ENCODE measurements around the gene COX7A2.

DNA sequence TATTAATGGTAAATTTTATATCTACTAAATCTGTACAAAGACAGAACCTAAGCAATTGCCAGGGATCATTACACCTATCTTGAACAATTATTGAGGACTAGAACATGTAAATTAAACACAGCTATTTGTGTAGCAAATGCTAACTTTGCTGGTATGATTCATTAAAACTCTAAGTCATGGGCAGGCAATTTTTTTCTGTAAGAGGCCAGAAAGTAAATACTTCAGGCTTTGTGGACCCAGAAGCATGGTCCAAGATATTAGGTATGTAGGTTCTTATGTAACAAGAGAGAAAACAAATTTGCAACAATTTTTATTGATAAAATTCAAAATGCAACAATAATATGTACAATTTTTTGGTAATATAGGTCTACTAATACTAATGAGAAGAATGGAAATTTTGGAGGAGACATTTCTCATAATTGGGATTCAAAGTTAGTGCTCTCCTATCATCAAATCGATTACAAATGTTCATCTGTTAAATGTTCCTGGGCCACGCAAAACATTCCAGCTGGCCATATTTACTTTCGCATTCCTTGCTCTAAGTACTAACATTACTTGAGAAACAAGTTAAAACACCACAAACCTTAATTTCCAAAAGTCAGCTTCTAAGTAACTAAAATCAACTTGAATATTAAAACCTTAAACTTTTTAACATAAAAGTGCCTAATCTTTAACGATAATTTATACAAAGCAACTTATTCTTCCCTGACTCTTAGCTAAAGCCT lies 36.7 kb upstream of the COX7A2 start:
- TF ChIP-seq, protein P1, sequence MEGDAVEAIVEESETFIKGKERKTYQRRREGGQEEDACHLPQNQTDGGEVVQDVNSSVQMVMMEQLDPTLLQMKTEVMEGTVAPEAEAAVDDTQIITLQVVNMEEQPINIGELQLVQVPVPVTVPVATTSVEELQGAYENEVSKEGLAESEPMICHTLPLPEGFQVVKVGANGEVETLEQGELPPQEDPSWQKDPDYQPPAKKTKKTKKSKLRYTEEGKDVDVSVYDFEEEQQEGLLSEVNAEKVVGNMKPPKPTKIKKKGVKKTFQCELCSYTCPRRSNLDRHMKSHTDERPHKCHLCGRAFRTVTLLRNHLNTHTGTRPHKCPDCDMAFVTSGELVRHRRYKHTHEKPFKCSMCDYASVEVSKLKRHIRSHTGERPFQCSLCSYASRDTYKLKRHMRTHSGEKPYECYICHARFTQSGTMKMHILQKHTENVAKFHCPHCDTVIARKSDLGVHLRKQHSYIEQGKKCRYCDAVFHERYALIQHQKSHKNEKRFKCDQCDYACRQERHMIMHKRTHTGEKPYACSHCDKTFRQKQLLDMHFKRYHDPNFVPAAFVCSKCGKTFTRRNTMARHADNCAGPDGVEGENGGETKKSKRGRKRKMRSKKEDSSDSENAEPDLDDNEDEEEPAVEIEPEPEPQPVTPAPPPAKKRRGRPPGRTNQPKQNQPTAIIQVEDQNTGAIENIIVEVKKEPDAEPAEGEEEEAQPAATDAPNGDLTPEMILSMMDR (IDR thresholded peaks at IDR 0.05): no peak
- no peak for TF ChIP-seq POLR2A (IDR thresholded peaks at IDR 0.05)
- no peak for TF ChIP-seq POLR2AphosphoS5 (IDR thresholded peaks at IDR 0.05)
- no peak for TF ChIP-seq EP300 (IDR thresholded peaks at IDR 0.05)
